Stimulated activated CD8-positive, alpha-beta memory T cell treated with anti-CD3 and anti-CD28 coated beads, Interleukin-15, amount 100 ng/mL, for 48 hours (primary cell): ENCODE results near the gene SLC39A11.

Experiments
- DNase-seq, 2 donors: peaks; one replicate each; pipeline ENCODE4 v3.0.0-alpha.2; 2020; ENCODE audit warnings: low read depth in 2 of 2

Gene SLC39A11

DNA sequence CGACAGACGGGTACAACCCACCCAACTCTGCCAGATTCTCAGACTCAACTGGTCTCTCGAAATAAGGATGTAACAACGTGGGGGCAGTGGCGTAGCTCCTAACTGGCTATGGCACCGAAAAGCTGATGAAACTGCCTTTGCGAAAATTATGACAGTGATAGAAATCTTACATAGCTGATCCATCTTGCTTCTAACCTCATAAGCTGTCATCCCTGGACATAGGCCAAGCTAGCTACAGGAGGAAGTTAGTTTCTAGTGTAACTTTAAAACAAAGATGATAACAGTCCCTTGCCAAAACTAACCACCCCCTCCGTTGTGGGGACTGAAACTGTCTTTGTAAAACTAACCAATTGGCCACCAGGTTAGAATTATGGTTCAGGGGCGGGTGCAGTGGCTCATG, 220.1 kb downstream of the SLC39A11 start:
- DNase-seq = no peak

- DNase-seq = no peak
These were observed 222.0 kb downstream of the SLC39A11 start for GRCh38 chr17:72870367-72870985.

DNA sequence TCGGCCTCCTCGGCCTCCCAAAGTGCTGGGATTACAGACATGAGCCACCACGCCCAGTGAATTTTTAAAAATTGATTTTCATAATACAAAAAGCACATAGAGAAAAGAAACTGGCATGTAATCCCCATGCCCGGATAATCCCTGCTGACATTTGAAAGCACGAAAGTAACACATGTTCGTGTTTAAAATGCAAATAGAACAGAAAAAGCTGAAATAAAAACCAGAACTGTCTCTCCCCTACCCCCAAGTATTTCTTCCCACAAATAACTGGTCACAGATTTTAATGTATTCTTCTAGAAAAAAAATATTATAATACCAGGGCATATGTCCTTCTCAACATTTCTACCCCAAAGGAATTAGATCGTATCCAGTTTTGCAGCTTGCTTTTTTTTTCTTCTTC, 222.9 kb downstream of the SLC39A11 start:
- DNase-seq = no peak

DNA sequence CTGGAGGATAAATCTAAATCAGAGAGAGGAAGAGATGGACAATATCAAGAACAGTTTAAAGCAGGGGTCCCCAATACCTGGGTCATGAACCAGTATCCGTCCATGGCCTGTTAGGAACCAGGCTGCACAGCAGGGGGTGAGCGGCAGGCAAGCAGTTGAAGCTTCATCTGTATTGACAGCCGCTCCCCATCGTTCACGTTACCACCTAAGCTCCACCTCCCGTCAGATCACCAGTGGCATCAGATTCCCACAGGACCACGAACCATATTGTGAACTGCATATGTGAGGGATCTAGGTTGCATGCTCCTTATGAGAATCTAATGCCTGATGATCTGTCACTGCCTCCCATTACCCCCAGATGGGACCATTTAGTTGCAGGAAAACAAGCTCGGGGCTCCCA, 226.5 kb downstream of the SLC39A11 start:
- DNase-seq = no peak

- DNase-seq = no peak
These were observed 228.8 kb downstream of the SLC39A11 start for GRCh38 chr17:72863526-72864211.

DNA sequence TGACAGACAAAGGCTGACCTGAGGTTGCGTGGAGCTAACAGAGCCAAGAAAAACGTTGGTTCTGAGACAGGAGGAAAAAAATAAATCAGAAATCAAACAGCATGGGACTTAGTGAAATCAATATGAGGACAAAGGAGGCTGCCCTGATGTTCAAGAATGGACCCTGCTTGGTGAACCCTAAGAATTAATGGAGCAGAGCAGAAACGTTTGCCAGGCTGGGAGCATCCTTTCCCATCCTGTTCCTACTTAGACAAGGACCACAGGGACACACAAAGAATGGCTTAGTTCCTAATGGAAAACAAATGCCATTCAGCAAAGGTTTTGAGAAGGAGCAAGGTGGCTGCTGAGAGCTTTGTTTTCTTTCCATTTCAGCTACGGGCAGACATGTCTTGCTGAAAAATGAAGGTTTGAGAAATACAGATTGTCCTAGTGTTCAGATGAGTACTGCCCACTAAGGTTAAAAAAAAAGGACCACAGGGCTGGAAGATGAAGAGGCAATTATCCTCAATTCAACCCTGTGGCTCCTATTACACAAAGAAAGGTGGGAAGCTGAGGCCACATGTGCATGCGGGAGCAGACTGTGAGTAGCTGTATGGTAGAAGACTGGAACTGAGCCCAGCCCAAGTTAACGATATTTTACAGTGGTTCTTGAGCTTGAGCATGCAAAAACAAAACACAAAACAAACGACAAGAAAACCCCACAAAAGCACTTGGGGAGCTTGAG, 230.1 kb downstream of the SLC39A11 start:
- DNase-seq = no peak

- DNase-seq = no peak
These were observed 230.7 kb downstream of the SLC39A11 start for GRCh38 chr17:72861811-72862210.

DNA sequence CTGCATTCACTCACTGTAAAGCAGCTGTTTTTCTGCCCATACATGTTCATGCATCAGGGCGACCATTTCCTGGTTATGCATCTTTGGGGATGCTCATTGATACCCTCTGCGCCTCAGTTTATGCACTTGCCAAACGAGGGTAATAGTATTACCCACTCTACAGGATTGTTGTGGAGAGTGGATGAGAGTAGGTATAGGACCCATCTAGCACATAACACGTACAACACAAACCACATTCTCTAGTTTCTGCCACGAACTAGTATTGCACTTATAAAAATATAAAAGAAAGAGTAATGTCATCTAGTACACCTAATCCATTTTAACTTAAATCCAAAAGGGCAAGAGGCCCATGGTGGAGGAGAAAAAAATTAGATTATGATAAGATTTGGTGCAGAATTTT, 231.7 kb downstream of the SLC39A11 start:
- DNase-seq = no peak

DNA sequence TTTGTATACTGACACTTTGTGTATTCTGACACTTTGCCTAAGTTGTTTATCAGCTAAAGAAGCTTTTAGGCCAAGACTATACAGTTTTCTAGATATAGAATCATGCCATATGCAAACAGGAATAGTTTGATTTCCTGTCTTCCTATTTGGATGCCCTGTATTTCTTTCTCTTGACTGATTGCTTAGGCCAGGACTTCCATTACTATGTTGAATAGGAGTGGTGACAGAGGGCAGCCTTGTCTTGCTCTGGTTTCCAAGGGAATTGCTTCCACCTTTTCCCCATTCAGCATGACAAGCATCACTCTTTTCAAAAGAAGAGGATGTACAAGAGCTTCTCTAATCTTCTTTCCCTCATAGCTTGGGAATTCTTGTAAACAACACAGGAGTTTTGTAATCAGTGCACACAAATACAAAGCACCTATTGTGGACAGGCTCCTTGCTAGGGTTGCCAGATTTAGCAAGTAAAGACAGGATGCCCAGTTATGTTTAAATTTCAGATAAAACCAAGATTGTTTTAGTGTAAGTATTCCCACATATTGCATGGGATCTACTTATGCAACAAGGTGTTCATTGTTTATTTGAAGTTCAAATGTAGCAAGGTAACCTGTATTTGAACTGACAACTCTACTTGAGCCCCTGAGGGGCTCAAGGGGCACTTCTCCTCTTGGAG, 233.5 kb downstream of the SLC39A11 start:
- DNase-seq = no peak

GRCh38 chr17:72853440-72854415, 238.8 kb downstream of the SLC39A11 start:
- DNase-seq = no peak

GRCh38 chr17:72852277-72852938, 240.1 kb downstream of the SLC39A11 start:
- DNase-seq = no peak

GRCh38 chr17:72850410-72851118, 241.9 kb downstream of the SLC39A11 start:
- DNase-seq = no peak

GRCh38 chr17:72846399-72846798, 246.1 kb downstream of the SLC39A11 start:
- DNase-seq = no peak

DNA sequence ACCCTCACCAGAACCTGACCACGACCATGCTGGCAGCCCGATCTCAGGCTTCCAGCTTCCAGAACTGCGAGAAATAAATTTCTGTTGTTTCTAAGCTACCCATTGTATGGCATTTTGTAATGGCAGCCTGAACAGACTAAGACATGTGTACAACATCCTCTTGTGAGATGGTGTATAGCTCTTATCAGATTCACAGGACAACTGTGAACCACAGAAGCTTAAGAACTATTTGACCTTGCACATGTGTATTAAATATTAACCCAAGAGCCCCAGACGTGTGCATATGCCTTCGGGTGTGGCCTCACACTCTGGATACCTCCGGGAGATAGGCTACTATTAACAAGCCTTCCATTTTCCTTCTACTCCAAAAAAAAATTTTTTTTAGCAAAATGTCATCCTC, 248.9 kb downstream of the SLC39A11 start:
- DNase-seq = no peak

DNA sequence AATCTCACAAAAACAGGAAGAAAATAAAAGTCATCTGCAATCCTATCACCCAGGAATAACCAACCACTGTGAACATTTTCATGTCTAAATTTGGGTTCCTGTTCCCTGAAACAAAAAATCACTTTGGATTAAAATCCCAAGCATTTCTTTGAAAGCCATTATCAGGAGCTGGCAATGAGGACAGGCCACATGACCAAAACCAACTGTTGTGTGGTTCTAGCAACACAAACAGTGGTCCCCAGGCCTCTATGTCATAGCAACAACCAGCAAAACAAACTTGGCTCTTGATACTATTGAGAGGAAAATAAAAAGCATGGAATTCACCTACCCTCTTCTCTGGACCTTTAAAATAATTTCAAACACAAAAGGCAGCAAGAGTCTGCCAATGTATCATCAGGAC, 252.5 kb downstream of the SLC39A11 start:
- no peak for DNase-seq

DNA sequence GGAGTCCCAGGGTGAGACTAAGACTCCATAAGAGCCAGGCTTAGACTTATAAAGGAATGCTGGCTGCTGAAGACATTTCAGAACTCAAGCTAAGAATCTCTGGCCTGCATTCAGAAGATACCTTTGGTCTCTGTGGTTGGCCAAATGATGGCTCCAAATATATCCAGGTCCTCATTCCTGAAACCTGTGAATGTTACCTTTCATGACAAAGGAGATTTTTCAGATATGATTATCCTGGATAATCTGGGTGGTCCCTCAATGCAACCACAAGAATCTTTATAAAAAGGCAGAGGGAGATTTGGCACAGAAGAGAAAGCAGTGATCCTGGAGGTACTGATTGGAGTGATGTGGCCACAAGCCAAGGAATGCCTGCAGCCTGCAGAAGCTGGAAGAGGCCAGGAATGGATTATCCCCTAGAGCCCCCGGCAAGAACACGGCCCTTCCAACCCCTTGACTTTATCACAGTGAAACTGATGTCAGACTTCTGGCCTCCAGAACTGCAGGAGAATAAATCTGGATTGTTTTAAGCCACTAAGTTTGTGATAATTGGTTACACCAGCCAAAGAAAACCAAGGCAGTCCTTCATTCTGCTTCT, 253.3 kb downstream of the SLC39A11 start:
- DNase-seq = no peak

DNA sequence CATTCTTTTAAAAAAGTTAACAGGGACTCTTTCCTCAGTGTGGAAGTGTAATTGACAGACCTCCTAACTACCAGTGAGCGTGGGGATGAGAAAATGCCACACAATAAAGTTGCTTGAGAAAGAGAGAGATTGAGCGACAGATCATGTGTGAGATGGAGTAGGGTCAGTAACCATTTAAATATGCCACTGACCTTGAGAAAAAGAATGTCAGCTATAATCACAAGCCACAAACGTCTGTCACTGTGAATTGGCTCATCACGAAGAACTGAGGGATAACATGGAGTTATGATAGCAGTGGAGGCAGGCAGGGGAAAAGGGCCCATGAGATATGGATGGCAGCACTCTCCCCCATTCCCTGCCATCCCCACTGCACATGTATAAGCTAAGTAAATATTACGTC, 253.9 kb downstream of the SLC39A11 start:
- DNase-seq = no peak

- DNase-seq = no peak
These were observed 254.4 kb downstream of the SLC39A11 start for GRCh38 chr17:72838068-72838467.

DNA sequence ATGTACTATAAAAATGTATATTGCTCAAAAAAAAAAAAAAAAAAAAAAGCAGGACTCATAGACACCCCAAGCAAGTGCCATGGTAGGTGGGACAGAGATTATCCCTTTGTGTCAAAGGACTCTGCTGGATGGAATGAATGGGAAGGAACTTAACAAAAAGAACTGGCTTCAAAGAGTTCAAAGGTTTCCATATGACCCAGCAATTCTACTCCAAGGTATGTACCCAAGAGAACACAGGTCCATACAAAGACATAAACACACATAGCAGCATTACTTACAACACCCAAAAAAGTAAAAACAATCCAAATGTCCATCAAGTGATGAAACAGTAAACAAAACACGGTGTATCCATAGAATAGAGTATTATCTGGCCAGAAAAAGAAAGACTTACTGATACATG, 255.2 kb downstream of the SLC39A11 start:
- no peak for DNase-seq
